HG02759 (cell line): ENCODE results near the gene COX4I1.

Experiments used
- ATAC-seq: cut with Tn5 transposase; IDR thresholded peaks from one replicate; pipeline ENCODE4 v1.9.1; 2021; ENCODE audit warnings: mild to moderate bottlenecking, moderate library complexity; ENCODE audit not compliant: unreplicated experiment

Gene COX4I1

GRCh38 chr16:85854935-85855334 lies 55.4 kb downstream of the COX4I1 start:
- ATAC-seq, result no peak

- no peak for ATAC-seq
These were observed 56.6 kb downstream of the COX4I1 start for GRCh38 chr16:85856079-85856478.

DNA sequence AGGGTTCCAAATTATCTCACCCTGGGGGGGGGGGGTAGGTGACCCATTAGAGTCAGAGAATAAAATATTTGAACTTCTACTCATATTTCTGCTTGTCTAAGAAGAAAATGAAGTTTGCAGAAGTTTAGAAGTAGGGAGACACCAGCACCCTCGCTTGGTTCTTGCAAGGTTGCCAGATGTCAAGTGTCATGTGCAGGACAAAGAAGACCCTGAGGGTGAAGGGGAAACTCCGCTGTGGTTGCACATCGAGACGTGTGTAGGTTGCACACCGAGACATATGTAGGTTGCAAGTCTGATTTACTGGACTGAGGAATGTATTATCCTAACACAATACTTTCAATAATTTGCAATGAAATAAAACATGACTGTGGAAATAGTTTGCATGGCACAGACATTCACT lies 57.1 kb downstream of the COX4I1 start:
- no peak for ATAC-seq
